AG10803 (cell line): ENCODE measurements around the gene ITGA4.

Experiments used
- DNase-seq: peaks from one replicate; pipeline ENCODE4 v3.0.0; 2010; ENCODE audit warnings: low read depth
- H3K4me3 ChIP-seq: 2 replicates; pipeline ENCODE4 v1.5.1; 2011; ENCODE audit warnings: mild to moderate bottlenecking, low read length, control low read depth
- TF ChIP-seq, protein P1 (sequence below): conservative IDR thresholded peaks from 2 replicates; pipeline ENCODE4 v1.5.1; 2011; ENCODE audit warnings: mild to moderate bottlenecking, low read length, control low read depth, inconsistent platforms

Gene ITGA4

DNA sequence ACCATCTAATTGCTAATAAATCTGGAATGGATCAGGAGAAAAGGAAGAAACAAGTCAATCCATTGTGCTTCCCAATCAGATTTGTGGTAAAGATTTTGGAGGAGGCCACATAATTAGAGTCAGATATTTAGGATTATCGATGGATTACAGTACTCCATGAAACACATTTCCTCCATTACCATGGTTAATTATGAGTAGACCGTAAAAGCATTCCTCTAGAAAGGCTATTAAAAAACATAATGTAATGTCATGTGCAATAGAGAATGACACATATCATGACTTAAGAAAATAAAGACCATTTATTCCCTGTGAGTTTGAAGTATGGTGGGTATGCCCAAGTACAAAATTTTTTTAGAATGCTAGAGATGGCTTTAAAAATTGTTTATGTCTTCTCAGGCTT lies 96.1 kb downstream of the ITGA4 start:
- TF ChIP-seq, protein P1, sequence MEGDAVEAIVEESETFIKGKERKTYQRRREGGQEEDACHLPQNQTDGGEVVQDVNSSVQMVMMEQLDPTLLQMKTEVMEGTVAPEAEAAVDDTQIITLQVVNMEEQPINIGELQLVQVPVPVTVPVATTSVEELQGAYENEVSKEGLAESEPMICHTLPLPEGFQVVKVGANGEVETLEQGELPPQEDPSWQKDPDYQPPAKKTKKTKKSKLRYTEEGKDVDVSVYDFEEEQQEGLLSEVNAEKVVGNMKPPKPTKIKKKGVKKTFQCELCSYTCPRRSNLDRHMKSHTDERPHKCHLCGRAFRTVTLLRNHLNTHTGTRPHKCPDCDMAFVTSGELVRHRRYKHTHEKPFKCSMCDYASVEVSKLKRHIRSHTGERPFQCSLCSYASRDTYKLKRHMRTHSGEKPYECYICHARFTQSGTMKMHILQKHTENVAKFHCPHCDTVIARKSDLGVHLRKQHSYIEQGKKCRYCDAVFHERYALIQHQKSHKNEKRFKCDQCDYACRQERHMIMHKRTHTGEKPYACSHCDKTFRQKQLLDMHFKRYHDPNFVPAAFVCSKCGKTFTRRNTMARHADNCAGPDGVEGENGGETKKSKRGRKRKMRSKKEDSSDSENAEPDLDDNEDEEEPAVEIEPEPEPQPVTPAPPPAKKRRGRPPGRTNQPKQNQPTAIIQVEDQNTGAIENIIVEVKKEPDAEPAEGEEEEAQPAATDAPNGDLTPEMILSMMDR: no peak
- no peak overlapping the region for H3K4me3 ChIP-seq
- DNase-seq: no peak

DNA sequence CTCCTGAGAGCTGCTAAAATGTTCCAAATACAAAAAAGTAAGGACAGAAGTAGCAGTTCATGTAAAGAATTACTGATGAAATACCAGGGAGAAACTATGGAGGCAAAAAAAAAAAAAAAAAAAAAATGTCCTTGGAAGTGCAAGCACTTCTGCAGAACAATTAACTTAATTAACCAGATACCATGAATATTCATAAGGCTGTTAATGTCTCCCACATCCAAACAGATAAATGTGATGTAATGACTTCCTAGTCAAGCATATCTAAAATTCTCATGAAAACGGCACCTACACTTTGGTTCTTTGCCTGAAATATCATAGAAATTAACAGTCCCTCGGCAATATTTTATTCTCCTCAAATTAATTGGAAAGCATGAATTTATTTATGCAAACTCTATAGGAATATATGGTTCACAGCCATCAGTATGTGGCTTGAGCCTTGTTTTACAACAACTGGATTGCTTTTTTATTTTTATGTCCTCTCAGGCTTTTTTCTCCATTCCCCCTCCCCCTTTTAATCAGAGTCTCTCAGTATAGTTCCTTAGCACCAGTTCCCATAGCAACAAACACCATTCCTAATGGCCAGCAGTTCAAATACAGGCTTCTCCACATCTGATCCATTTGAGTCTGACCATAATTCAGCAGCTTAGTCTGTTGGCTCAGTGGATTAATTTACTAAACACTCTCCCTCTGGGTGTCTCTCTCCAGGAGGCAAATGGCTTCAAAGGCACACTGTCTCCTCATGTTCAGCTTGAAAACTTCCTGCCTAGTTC lies 97.1 kb downstream of the ITGA4 start:
- no peak for DNase-seq
- TF ChIP-seq, protein P1: no peak

GRCh38 chr2:181558371-181558770 lies 101.2 kb downstream of the ITGA4 start:
- TF ChIP-seq, protein P1: no peak
- no peak overlapping the region for H3K4me3 ChIP-seq
- no peak for DNase-seq

More for the DNA sequence above, 97.1 kb downstream of the ITGA4 start:
- no peak overlapping the region for H3K4me3 ChIP-seq

- TF ChIP-seq, protein P1: no peak
- no peak overlapping the region for H3K4me3 ChIP-seq
- DNase-seq: peak; percentile 62
Measured at GRCh38 chr2:181563101-181563692, 106.0 kb downstream of the ITGA4 start.

DNA sequence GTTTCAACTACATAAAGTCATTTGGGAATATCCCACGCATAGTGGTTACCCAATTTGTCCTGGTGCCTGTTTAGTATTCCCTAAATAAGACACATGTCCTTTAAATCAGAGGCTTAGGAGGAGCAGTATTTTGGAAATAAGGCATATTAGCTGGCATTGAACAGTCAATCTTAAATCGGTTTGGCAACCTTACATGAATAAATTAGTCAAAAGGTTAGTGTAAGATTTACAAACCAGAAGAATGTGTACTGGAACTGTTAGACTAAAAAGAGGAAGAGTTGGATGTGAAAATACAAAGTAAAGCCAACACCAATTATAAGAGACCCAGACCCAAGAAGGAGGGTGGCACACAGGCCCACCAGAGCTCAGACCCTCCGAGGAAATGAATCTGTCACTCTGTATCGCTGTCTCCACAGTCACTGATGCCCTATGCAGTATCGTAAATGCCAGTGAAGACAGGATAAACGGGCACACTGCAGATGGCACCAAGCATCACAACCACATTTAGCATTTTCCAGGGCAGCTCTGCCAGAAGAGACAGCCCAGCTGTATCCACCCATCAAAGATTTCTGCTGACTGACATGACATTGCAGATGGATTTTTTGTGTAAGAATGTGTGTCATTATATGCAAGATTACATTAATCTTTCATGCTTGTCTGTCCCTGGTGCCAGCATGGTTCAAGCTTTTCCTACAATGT lies 109.3 kb downstream of the ITGA4 start:
- DNase-seq: no peak
- no peak overlapping the region for H3K4me3 ChIP-seq
- TF ChIP-seq, protein P1: no peak

- no peak overlapping the region for H3K4me3 ChIP-seq
- no peak for DNase-seq
- TF ChIP-seq, protein P1: no peak
Measured at GRCh38 chr2:181570059-181570458, 112.9 kb downstream of the ITGA4 start.
